ENCODE measurements around the gene CTNNA2.

DNA sequence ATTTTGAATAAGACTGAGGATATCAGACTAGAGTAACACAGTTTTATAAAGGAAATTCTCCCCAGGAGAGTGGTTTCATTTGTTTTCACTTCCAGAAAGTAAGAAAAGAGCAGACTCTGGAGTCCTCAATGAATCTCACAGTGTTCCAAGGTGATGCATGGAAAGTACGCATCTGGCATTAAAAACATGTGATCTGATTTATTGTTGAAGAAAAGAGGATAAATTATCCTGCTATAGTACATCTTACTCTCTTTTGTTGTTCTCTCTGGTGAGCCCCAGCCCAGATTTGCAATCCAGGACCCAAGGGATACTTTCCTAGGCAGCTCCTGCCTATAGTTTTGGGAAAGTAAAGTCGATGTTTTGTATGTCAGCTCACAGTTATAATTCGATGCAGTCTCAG is 285.9 kb downstream of the CTNNA2 start:
- TF ChIP-seq, protein P1, sequence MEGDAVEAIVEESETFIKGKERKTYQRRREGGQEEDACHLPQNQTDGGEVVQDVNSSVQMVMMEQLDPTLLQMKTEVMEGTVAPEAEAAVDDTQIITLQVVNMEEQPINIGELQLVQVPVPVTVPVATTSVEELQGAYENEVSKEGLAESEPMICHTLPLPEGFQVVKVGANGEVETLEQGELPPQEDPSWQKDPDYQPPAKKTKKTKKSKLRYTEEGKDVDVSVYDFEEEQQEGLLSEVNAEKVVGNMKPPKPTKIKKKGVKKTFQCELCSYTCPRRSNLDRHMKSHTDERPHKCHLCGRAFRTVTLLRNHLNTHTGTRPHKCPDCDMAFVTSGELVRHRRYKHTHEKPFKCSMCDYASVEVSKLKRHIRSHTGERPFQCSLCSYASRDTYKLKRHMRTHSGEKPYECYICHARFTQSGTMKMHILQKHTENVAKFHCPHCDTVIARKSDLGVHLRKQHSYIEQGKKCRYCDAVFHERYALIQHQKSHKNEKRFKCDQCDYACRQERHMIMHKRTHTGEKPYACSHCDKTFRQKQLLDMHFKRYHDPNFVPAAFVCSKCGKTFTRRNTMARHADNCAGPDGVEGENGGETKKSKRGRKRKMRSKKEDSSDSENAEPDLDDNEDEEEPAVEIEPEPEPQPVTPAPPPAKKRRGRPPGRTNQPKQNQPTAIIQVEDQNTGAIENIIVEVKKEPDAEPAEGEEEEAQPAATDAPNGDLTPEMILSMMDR (IDR thresholded peaks at IDR 0.05) = no peak
- TF ChIP-seq ZFX (IDR thresholded peaks at IDR 0.05; ENCODE audit: borderline replicate concordance) = no peak

Measured in 22Rv1 (cell line).